RPMI8226 (cell line): ENCODE results near the gene CPED1.
"Not testable (repeated sequence)": the region's sequence is repeated elsewhere in the genome, so short reads cannot be mapped to it uniquely, and the experiment has no call there.

Source experiments
- DNase-seq: peaks from one replicate; pipeline ENCODE4 v3.0.0-alpha.2; 2015

The CPED1 gene

DNA sequence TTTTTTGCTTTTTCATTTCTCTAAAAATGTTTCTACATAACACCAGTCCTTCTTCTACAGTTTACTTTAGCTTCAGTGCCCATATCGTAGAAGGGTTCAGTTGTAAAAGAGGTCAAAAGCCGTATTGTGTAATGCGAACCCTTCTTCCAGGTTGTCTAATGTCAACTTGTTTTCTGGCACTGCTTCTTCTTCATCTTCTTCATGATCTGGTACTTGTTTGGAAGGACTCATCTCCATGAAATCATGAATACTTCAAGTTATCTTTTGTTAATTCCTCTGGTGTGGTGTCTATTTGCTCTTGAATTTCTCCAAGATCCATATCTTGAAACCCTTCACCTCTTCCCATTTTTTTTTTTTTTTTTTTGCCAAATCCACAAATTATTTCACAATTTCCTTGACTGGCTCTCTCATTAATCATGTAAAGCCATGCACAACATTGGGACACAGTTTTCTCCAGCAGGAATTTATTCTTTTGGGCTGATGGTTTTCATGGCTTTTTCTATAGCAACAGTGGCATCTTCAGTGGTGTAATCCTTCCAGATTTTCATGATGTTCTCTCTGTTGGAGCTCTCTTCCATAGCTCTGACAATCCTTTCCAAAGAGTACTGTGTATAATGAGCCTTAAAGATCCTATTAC lies 85.1 kb downstream of the CPED1 start:
- DNase-seq = no peak

DNA sequence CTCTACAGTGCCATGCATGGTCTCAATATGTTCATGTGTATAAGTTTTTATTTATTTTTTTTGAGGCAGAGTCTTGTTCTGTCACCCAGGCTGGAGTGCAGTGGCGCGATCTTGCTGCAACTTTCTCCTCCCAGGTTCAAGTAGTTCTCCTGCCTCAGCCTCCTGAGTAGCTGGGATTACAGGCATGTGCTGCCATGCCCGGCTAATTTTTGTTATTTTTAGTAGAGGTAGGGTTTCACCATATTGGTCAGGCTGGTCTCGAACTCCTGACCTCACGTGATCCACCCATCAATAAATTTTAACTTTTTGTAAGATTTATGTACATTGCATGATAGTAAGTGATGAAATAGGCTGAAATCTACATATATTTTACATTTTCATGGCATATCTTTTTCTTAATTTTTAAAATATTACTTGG lies 86.9 kb downstream of the CPED1 start:
- DNase-seq = not testable (repeated sequence)

GRCh38 chr7:121075952-121076349 lies 87.4 kb downstream of the CPED1 start:
- no peak for DNase-seq

- no peak for DNase-seq
Measured at GRCh38 chr7:121076350-121077164, 88.0 kb downstream of the CPED1 start.

DNA sequence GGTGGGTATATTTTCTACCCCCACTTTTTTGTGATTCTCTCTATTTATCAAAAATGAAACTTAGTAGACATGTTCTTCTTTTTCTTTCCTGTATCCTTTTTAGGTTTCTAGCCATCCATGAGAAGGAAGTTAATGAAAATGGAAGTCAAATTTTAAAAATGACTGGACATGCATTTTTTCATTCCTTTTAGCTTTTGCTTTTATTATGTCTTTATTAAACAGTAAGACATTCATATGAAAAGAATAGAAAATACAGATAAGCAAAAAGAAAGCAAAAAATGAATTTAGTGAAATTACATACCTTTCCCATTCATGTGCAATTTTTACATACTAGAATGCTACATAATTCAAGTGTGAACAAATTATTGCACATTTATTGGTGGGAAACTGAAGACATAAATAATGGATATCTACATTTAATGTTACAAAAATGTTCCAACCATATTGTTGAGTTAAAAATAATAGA lies 88.7 kb downstream of the CPED1 start:
- no peak for DNase-seq

GRCh38 chr7:121078701-121079227 lies 90.3 kb downstream of the CPED1 start:
- no peak for DNase-seq

DNA sequence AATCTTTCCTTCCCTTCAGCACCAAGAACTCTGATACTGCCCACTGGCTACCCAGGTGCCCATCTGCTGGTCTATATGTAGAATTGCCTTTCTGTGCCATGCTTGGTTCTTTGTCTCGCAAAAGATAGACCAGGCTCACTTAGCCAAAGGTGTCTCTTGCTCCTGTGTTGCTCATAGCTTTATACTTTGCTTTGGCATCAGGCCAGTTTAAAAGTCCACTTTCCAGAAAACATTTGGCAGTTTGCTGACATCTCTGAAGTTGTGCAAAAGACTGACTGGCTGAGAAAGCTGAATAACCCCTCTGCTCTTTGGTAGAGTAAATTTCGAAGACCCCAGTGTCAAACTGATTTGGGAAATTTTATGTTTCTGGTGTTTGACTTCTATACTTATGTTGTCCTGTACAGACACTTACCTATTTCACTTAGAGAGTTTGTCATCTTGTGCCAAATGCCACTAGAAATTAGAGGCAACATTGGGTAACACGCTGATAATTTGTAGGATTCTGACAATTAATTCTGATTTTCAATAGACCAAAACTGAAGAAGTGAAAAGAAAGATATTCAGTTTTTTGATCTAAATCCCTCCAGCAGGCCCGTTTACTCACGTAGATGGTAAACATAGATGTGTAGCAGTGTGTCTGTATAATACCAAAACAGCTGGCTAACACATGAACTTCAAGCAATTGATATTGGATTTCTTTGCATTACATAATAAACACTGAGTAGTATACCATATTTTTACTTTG lies 91.1 kb downstream of the CPED1 start:
- peak; percentile 19 for DNase-seq

DNA sequence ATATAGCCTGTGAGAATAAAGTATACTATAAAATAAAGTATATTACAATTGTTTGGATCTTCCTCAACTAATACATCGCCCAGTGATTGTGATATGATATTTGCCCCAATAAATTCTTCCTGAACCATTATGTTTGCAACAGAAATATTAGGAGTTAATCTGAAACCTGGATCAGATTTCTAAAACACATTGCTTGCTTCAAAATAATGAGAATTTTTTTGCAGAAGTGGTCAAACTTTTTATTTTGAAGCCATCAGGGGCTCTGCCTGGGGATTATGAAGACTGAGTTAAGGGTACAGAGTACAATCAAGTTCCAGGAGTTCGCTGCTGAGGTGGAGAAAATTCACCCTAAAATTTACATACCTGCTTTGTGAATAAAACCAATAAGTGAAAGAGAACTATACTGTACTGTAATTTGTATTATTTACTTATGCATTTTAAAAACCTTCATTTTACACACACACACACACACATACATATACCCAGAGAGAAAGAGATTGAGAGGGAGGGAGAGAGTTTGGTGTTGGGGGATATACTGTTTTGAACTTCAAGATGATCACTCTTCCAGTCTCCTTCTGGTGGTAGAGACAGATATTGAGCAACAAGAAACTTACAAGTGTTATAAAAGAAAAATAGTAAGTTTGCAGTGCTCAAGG lies 91.9 kb downstream of the CPED1 start:
- no peak for DNase-seq

DNA sequence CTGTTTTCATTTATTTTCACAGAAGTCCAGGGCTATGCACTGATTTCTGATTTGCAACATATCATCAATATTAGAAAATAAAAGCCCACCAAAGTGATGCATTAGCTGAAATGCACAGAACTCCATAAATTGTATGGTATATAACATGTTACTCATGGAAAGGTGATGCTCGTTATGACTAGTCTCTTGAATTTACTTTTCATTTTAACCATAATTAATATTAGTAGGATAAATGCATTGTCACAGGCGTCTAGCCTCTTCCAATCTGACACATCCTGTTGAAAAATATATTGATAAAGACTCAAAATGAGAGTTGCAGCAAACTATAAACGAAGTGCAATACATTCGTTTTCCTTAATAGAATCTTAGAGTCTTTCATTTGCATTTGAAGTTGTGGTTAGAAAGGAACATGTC lies 92.4 kb downstream of the CPED1 start:
- DNase-seq = no peak

DNA sequence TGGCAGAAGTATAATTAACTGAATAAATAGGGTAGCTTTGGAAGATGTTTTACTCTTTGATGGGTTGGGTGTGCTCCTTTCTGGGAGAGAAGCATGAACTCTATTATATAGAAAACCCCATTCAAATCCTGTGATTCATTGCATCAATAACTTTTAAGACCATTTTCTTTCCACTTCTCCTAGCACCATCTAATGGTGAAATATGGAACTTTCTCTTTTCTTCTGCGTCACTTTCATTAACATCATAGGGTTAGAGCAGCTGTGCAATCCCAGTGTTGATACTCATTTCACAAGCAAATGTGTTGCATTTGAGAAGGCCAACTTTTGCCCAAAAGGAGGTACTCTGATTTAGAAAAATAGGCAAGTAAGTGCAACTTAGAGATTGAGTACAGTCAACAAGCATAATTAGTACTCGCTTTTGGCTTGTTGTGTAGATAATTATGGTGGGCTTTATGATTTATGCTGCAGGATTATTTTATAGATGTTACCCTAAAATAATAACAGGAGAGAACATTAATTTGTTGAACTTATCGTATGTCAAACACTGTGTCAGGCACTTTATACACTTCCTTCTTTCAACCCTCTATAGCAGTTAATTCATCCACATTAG lies 92.9 kb downstream of the CPED1 start:
- peak; percentile 67 for DNase-seq

- DNase-seq = no peak
Measured at GRCh38 chr7:121082400-121083101, 94.0 kb downstream of the CPED1 start.

GRCh38 chr7:121083138-121083789 lies 94.8 kb downstream of the CPED1 start:
- no peak for DNase-seq

- DNase-seq = no peak
Measured at GRCh38 chr7:121083790-121084251, 95.3 kb downstream of the CPED1 start.

DNA sequence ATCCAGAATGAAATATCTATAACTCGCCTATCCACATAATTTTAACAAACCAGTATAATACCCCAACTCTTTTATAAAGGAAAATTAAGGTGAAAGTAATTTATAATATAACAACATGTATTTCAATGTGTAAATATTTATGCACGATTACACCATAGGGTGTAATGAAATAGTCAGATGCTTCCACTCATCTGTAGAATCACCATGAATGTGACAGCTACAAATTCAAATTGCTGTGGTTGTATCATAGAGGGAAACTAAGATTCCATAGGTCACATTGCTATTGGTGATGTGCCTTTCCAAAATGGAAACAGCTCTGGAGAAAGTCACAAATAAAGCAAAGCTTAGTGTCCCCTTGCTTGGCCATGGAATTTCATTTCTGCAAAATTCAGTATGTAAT lies 95.7 kb downstream of the CPED1 start:
- DNase-seq = no peak

DNA sequence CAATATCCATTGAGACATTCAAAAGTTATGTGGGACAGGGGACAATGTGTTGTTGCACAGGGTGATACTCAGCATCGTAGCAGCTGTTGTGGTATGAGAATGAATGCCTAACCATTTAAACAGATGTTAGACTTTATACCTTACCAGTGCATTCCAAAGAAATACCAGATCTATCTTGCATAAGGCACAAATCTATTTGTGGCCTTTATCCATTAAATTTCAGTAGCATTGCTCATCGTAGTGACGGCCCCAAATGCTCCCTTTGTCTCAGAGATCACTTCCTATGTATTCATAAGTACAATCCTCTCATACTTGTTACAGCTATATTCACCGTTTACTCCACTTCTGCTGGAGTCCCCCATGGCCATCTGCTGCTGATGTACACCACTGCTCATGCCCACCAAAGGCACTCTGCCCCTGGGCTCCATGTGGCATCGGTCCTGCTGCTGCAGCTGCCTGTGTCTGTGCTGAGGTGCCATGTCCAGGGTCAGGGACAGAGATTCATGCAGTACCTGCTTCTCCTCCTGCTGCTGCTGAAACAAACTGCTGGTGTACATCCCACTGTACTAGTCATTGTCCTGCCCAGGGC lies 96.3 kb downstream of the CPED1 start:
- no peak for DNase-seq

- DNase-seq = no peak
Measured at GRCh38 chr7:121085922-121086321, 97.4 kb downstream of the CPED1 start.

DNA sequence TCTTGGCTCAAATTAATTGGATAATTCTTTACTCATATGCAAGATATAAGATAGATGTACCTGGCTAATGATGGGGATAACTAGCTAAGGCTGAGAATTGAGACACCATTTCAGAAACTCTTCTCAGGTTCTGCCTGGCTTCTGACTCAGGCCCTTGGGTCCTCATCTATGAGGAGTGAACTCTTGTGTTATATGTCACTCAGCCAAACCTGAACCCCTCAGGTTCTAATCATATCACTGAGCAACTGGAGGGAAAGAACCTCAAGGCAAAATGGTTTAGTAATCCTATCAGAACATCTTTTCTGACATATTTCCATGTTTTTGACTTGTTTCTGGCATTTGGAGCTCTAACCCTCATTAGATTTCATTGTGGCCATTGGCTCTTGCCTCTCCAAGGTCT lies 100.4 kb downstream of the CPED1 start:
- no peak for DNase-seq

- DNase-seq = no peak
Measured at GRCh38 chr7:121094829-121095228, 106.3 kb downstream of the CPED1 start.

GRCh38 chr7:121097577-121097976 lies 109.1 kb downstream of the CPED1 start:
- DNase-seq = no peak

- DNase-seq = no peak
Measured at GRCh38 chr7:121099572-121099971, 111.1 kb downstream of the CPED1 start.

- no peak for DNase-seq
Measured at GRCh38 chr7:121101083-121101482, 112.6 kb downstream of the CPED1 start.
